Liver (tissue), 9 donors: Measurements from ENCODE around the gene DDX31. TPM values are rescaled to one million over a fixed set of nuclear protein-coding genes. Genes with fewer than 3 reads are reported as not detected.

Experiments
- DNase-seq: peaks from one replicate; pipeline ENCODE4 v3.0.0-alpha.2; 2017; ENCODE audit warnings: low spot score
- H3K27ac ChIP-seq, 2 donors: one replicate each; pipeline ENCODE4 v1.7.0; 2013; ENCODE audit warnings: inconsistent platforms in 2 of 2, low read length in 2 of 2, control low read depth in 1 of 2, low read depth in 1 of 2, mild to moderate bottlenecking in 1 of 2
- H3K27me3 ChIP-seq, 4 donors: one replicate each; pipeline versions ENCODE4 v1.6.1 to v1.7.0; 2013; ENCODE audit warnings: low read length in 3 of 4, inconsistent platforms in 1 of 4, mild to moderate bottlenecking in 1 of 4, moderate library complexity in 1 of 4; ENCODE audit not compliant: control insufficient read depth in 4 of 4, insufficient read depth in 4 of 4
- H3K36me3 ChIP-seq, 4 donors: one replicate each; pipeline versions ENCODE4 v1.6.1 to v1.7.0; 2013; ENCODE audit warnings: low read length in 3 of 4, mild to moderate bottlenecking in 3 of 4, low read depth in 1 of 4, moderate library complexity in 1 of 4; ENCODE audit not compliant: control insufficient read depth in 4 of 4, insufficient read depth in 3 of 4
- H3K4me1 ChIP-seq, 4 donors: one replicate each; pipeline versions ENCODE4 v1.6.1 to v1.7.0; 2013; ENCODE audit warnings: low read length in 3 of 4, mild to moderate bottlenecking in 3 of 4, moderate library complexity in 1 of 4; ENCODE audit not compliant: control insufficient read depth in 4 of 4, insufficient read depth in 4 of 4
- H3K4me3 ChIP-seq, 3 donors: one replicate each; pipeline versions ENCODE4 v1.6.1 to v1.7.0; 2013; ENCODE audit warnings: low read length in 3 of 3, control low read depth in 1 of 3, low read depth in 1 of 3, mild to moderate bottlenecking in 1 of 3
- H3K9ac ChIP-seq, 2 donors: one replicate each; pipeline ENCODE4 v1.7.0; 2013; ENCODE audit warnings: low read length in 2 of 2, mild to moderate bottlenecking in 2 of 2, moderate library complexity in 2 of 2, control low read depth in 1 of 2, low read depth in 1 of 2
- H3K9me3 ChIP-seq, 4 donors: one replicate each; pipeline versions ENCODE4 v1.6.1 to v1.7.0; 2013; ENCODE audit warnings: low read length in 3 of 4; ENCODE audit not compliant: control insufficient read depth in 4 of 4
- ATF3 ChIP-seq: IDR thresholded peaks from 2 replicates; pipeline ENCODE4 v1.6.1; 2016; ENCODE audit warnings: antibody characterized with exemption
- CTCF ChIP-seq: fragments of 150-350 bp; IDR thresholded peaks from 2 replicates; pipeline ENCODE4 v1.5.1; 2017; ENCODE audit warnings: improper control_type of control experiment, low read depth, low read length; ENCODE audit not compliant: missing input control
- EGR1 ChIP-seq, 2 donors: IDR thresholded peaks; 2 replicates each; pipeline ENCODE4 v1.6.1; 2016 to 2018; ENCODE audit warnings: antibody characterized with exemption in 2 of 2, low read depth in 2 of 2
- FOXA1 ChIP-seq: IDR thresholded peaks from 2 replicates; pipeline ENCODE4 v1.6.1; 2016; ENCODE audit warnings: antibody characterized with exemption
- FOXA2 ChIP-seq: IDR thresholded peaks from 2 replicates; pipeline ENCODE4 v1.6.1; 2016; ENCODE audit warnings: antibody characterized with exemption
- GABPA ChIP-seq, 2 donors: IDR thresholded peaks in 1 of 2; conservative IDR thresholded peaks in 1 of 2; 2 replicates each; pipeline ENCODE4 v1.6.1; 2016; ENCODE audit warnings: antibody characterized with exemption in 2 of 2, mild to moderate bottlenecking in 1 of 2, moderate library complexity in 1 of 2
- HNF4A ChIP-seq, 2 donors: conservative IDR thresholded peaks; 2 replicates each; pipeline ENCODE4 v1.6.1; 2016; ENCODE audit warnings: antibody characterized with exemption in 2 of 2, mild to moderate bottlenecking in 2 of 2
- HNF4G ChIP-seq: IDR thresholded peaks from 2 replicates; pipeline ENCODE4 v1.6.1; 2016; ENCODE audit warnings: antibody characterized with exemption
- JUND ChIP-seq, 2 donors: IDR thresholded peaks; 2 replicates each; pipeline ENCODE4 v1.6.1; 2016; ENCODE audit warnings: antibody characterized with exemption in 2 of 2
- MAX ChIP-seq: IDR thresholded peaks from 2 replicates; pipeline ENCODE4 v1.6.1; 2016; ENCODE audit warnings: antibody characterized with exemption
- NR2F2 ChIP-seq: IDR thresholded peaks from 2 replicates; pipeline ENCODE4 v1.6.1; 2016; ENCODE audit warnings: antibody characterized with exemption
- RAD21 ChIP-seq, 2 donors: IDR thresholded peaks; 2 replicates each; pipeline ENCODE4 v1.6.1; 2016; ENCODE audit warnings: antibody characterized with exemption in 2 of 2, mild to moderate bottlenecking in 2 of 2
- REST ChIP-seq: IDR thresholded peaks from 2 replicates; pipeline ENCODE4 v1.6.1; 2016; ENCODE audit warnings: antibody characterized with exemption, mild to moderate bottlenecking
- RXRA ChIP-seq, 2 donors: IDR thresholded peaks; 2 replicates each; pipeline ENCODE4 v1.6.1; 2017 to 2018; ENCODE audit warnings: antibody characterized with exemption in 2 of 2, mild to moderate bottlenecking in 1 of 2
- SP1 ChIP-seq: IDR thresholded peaks from 2 replicates; pipeline ENCODE4 v1.6.1; 2018; ENCODE audit warnings: antibody characterized with exemption, mild to moderate bottlenecking
- TAF1 ChIP-seq: conservative IDR thresholded peaks from 2 replicates; pipeline ENCODE4 v1.6.1; 2016; ENCODE audit warnings: antibody characterized with exemption, mild to moderate bottlenecking
- YY1 ChIP-seq: IDR thresholded peaks from 2 replicates; pipeline ENCODE4 v1.6.1; 2016; ENCODE audit warnings: antibody characterized with exemption, mild to moderate bottlenecking
- ZBTB33 ChIP-seq: IDR thresholded peaks from 2 replicates; pipeline ENCODE4 v1.6.1; 2016; ENCODE audit warnings: antibody characterized with exemption
- WGBS: extraction: QIAGEN DNeasy Blood & Tissue Kit; methylation state at CpG from one replicate; pipeline ENCODE4 v1.1.7; 2013; 5-methylcytosine and 5-hydroxymethylcytosine counted together
- polyA plus RNA-seq, 2 donors: library from polyadenylated mRNA; stranded (reverse) in 1 of 2; unstranded in 1 of 2; fragments of 200-250 nt in 1 of 2; fragments of >200 nt in 1 of 2; fragmentation: Nextera tagmentation in 1 of 2; extraction: Ambion mirVana in 1 of 2; gene quantifications; one replicate each; pipeline versions ENCODE4 v1.2.1 to v1.2.3, GENCODE V29; 2013 to 2015
- total RNA-seq, 2 donors: library from RNA; depleted of rRNA; stranded (reverse); fragments of >200 nt; gene quantifications; one replicate each; pipeline ENCODE4 v1.2.3, GENCODE V29; 2014
- donor health status: healthy.
- donor health status: healthy.
- donor health status: healthy.
- donor health status: healthy.
- donor health status: healthy.

The DDX31 gene
- total and polyA plus RNA-seq, 4 donors: 2.5 to 9.6 (median 4.5) TPM

GRCh38 chr9:132669319-132669697, 475 bp downstream of the DDX31 start:
- Histone ChIP-seq H3K36me3 (peaks cover 0 to 1% (median 0%) of the 10 kb centered on the region in 4 donors), H3K9me3 (no peaks in the 10 kb centered on the region), H3K27me3 (no peaks in the 10 kb centered on the region), H3K27ac (peak overlapping the region; percentile 92 to 96), H3K4me3 (peak overlapping the region; percentile 86 to 91 (median 88)), H3K9ac (peak overlapping the region; percentile 69 to 76), H3K4me1 (peaks cover 2 to 27% (median 19%) of the 10 kb centered on the region in 4 donors)
- under 1% methylated on average over 13 of the region's 13 CpGs for WGBS
- TF ChIP-seq MAX (peak; percentile 76), GABPA (IDR thresholded peaks at IDR 0.05 in 1 of 2, conservative IDR thresholded peaks at IDR 0.05 in 1 of 2) (peak in 1 of 2 donors; percentile 14), SP1 (no peak)
- no peak for DNase-seq

GRCh38 chr9:132663851-132664250, 5.9 kb downstream of the DDX31 start:
- 93% methylated on average over 2 of the region's 2 CpGs for WGBS
- peaks cover 0 to 3% (median under 1%) of the 10 kb centered on the region in 4 donors for H3K4me1 ChIP-seq
- no peak for DNase-seq

More at GRCh38 chr9:132663851-132664250, 5.9 kb downstream of the DDX31 start:
- peaks cover 4 to 25% (median 17%) of the 10 kb centered on the region in 4 donors for H3K36me3 ChIP-seq
- no peak overlapping the region for H3K27ac ChIP-seq
- H3K27me3 ChIP-seq: no peaks in the 10 kb centered on the region
- H3K9ac ChIP-seq: no peak overlapping the region
- TF ChIP-seq RXRA (IDR thresholded peaks at IDR 0.05): no peak
- no peak for TF ChIP-seq REST
- no peak for TF ChIP-seq GABPA (IDR thresholded peaks at IDR 0.05 in 1 of 2, conservative IDR thresholded peaks at IDR 0.05 in 1 of 2)
- TF ChIP-seq TAF1: no peak
- TF ChIP-seq NR2F2: no peak
- no peak for TF ChIP-seq MAX
- no peak for TF ChIP-seq FOXA2
- TF ChIP-seq ZBTB33: no peak
- no peak for TF ChIP-seq RAD21 (IDR thresholded peaks at IDR 0.05)
- no peak for TF ChIP-seq SP1
- TF ChIP-seq FOXA1: no peak
- TF ChIP-seq CTCF: no peak
- TF ChIP-seq HNF4G: no peak
- no peak for TF ChIP-seq EGR1 (IDR thresholded peaks at IDR 0.05; ENCODE audit: low read depth in 2 of 2)
- no peak for TF ChIP-seq HNF4A (conservative IDR thresholded peaks at IDR 0.05)
- TF ChIP-seq JUND (IDR thresholded peaks at IDR 0.05): no peak
- no peak for TF ChIP-seq ATF3
- TF ChIP-seq YY1: no peak
- no peaks in the 10 kb centered on the region for H3K9me3 ChIP-seq
- H3K4me3 ChIP-seq: no peak overlapping the region
